H9 (cell line): ENCODE measurements around the gene SLC35G1. TPM values are rescaled to one million over a fixed set of nuclear protein-coding genes. Genes with fewer than 3 reads are reported as not detected.

Source experiments
- DNase-seq: peaks from one replicate; pipeline ENCODE4 v3.0.0-alpha.2; 2017
- H2AFZ ChIP-seq: one replicate; pipeline ENCODE4 v1.6.1; 2013; ENCODE audit warnings: mild to moderate bottlenecking, low read length, control low read depth, moderate library complexity
- H2AK5ac ChIP-seq: 2 replicates; pipeline ENCODE4 v1.6.1; 2013; ENCODE audit warnings: low read length, control low read depth, mixed read lengths; ENCODE audit not compliant: insufficient read length
- H2BK120ac ChIP-seq: one replicate; pipeline ENCODE4 v1.6.1; 2013; ENCODE audit warnings: low read depth, mild to moderate bottlenecking, low read length, control low read depth, inconsistent platforms; ENCODE audit not compliant: poor library complexity, severe bottlenecking
- H2BK12ac ChIP-seq: 2 replicates; pipeline ENCODE4 v1.6.1; 2013; ENCODE audit warnings: low read length, control low read depth, mixed read lengths, low read depth; ENCODE audit not compliant: insufficient read length
- H2BK15ac ChIP-seq: 2 replicates; pipeline ENCODE4 v1.6.1; 2013; ENCODE audit warnings: low read depth, low read length, control low read depth
- H2BK20ac ChIP-seq: one replicate; pipeline ENCODE4 v1.6.1; 2013; ENCODE audit warnings: low read depth, mild to moderate bottlenecking, low read length, control low read depth, inconsistent platforms; ENCODE audit not compliant: poor library complexity, severe bottlenecking
- H2BK5ac ChIP-seq: 2 replicates; pipeline ENCODE4 v1.6.1; 2013; ENCODE audit warnings: low read length, control low read depth, mixed read lengths; ENCODE audit not compliant: insufficient read length
- H3K14ac ChIP-seq: 2 replicates; pipeline ENCODE4 v1.6.1; 2013; ENCODE audit warnings: low read length, control low read depth; ENCODE audit not compliant: insufficient read depth
- H3K18ac ChIP-seq: 2 replicates; pipeline ENCODE4 v1.6.1; 2013; ENCODE audit warnings: low read depth, mild to moderate bottlenecking, mixed read lengths, low read length, control low read depth; ENCODE audit not compliant: insufficient read length
- H3K23ac ChIP-seq: 2 replicates; pipeline ENCODE4 v1.6.1; 2013; ENCODE audit warnings: low read length, control low read depth, mixed read lengths, low read depth; ENCODE audit not compliant: insufficient read length
- H3K23me2 ChIP-seq: 2 replicates; pipeline ENCODE4 v1.6.1; 2013; ENCODE audit warnings: low read depth, mild to moderate bottlenecking, mixed read lengths, low read length, control low read depth; ENCODE audit not compliant: insufficient read length, poor library complexity, severe bottlenecking
- H3K27ac ChIP-seq: 2 replicates; pipeline ENCODE4 v1.5.1; 2013; ENCODE audit warnings: low read length, control low read depth, mixed read lengths, low read depth; ENCODE audit not compliant: insufficient read length
- H3K27me3 ChIP-seq: 2 replicates; pipeline ENCODE4 v1.6.1; 2013; ENCODE audit warnings: low read length, control low read depth, inconsistent platforms; ENCODE audit not compliant: insufficient read depth
- H3K4ac ChIP-seq: 2 replicates; pipeline ENCODE4 v1.6.1; 2013; ENCODE audit warnings: low read depth, mild to moderate bottlenecking, control low read depth, inconsistent platforms, low read length, moderate library complexity
- H3K4me1 ChIP-seq: 2 replicates; pipeline ENCODE4 v1.6.1; 2013; ENCODE audit warnings: low read length, control low read depth, inconsistent platforms; ENCODE audit not compliant: insufficient read depth
- H3K4me2 ChIP-seq: 2 replicates; pipeline ENCODE4 v1.6.1; 2013; ENCODE audit warnings: low read length, control low read depth, mixed read lengths; ENCODE audit not compliant: insufficient read length, insufficient read depth
- H3K56ac ChIP-seq: 2 replicates; pipeline ENCODE4 v1.6.1; 2013; ENCODE audit warnings: low read depth, mild to moderate bottlenecking, mixed read lengths, low read length, control low read depth; ENCODE audit not compliant: insufficient read length
- H3K79me1 ChIP-seq: 2 replicates; pipeline ENCODE4 v1.6.1; 2013; ENCODE audit warnings: low read depth, mild to moderate bottlenecking, moderate library complexity, low read length, control low read depth, inconsistent platforms; ENCODE audit not compliant: insufficient read depth, poor library complexity, severe bottlenecking
- H3K79me2 ChIP-seq: 2 replicates; pipeline ENCODE4 v1.6.1; 2013; ENCODE audit warnings: low read length, control low read depth, inconsistent platforms; ENCODE audit not compliant: insufficient read depth
- H3K9ac ChIP-seq: 2 replicates; pipeline ENCODE4 v1.6.1; 2013; ENCODE audit warnings: low read length, control low read depth, mixed read lengths; ENCODE audit not compliant: insufficient read length; ENCODE audit errors: extremely low read depth
- H3K9me3 ChIP-seq: one replicate; pipeline ENCODE4 v1.6.1; 2013; ENCODE audit warnings: low read depth, low read length, inconsistent platforms; ENCODE audit not compliant: control insufficient read depth
- H3T11ph ChIP-seq: one replicate; pipeline ENCODE4 v1.6.1; 2013; ENCODE audit warnings: mild to moderate bottlenecking, low read length, control low read depth, inconsistent platforms
- H4K20me1 ChIP-seq: one replicate; pipeline ENCODE4 v1.6.1; 2013; ENCODE audit not compliant: control insufficient read depth, insufficient read length, insufficient read depth
- H4K5ac ChIP-seq: 2 replicates; pipeline ENCODE4 v1.6.1; 2013; ENCODE audit warnings: low read depth, mild to moderate bottlenecking, mixed read lengths, low read length, control low read depth; ENCODE audit not compliant: insufficient read length
- H4K8ac ChIP-seq: replicated peaks from 2 replicates; pipeline ENCODE4 v1.6.1; 2013; ENCODE audit warnings: low read length, control low read depth, mixed read lengths, low read depth; ENCODE audit not compliant: insufficient read length
- H4K91ac ChIP-seq: 2 replicates; pipeline ENCODE4 v1.6.1; 2013; ENCODE audit warnings: low read depth, mild to moderate bottlenecking, moderate library complexity, mixed read lengths, low read length, control low read depth; ENCODE audit not compliant: insufficient read length
- H3K27ac Mint-ChIP-seq, 3 experiments: 2 replicates in 2 of 3; 3 replicates in 1 of 3; pipeline ENCODE4 v1.8.0; 2020 to 2021; ENCODE audit warnings: mixed read lengths in 3 of 3, mild to moderate bottlenecking in 1 of 3, moderate library complexity in 1 of 3
- H3K27me3 Mint-ChIP-seq: 2 replicates; pipeline ENCODE4 v1.8.0; 2021; ENCODE audit warnings: low read depth, mild to moderate bottlenecking, moderate library complexity, mixed read lengths
- H3K36me3 Mint-ChIP-seq, 3 experiments: 2 replicates in 2 of 3; 3 replicates in 1 of 3; pipeline ENCODE4 v1.8.0; 2020 to 2021; ENCODE audit warnings: low read depth in 3 of 3, mixed read lengths in 3 of 3; ENCODE audit not compliant: insufficient read depth in 1 of 3
- H3K4me1 Mint-ChIP-seq, 2 experiments: 2 replicates each; pipeline ENCODE4 v1.8.0; 2020; ENCODE audit warnings: mixed read lengths in 2 of 2
- H3K4me3 Mint-ChIP-seq, 2 experiments: 2 replicates in 1 of 2; 3 replicates in 1 of 2; pipeline ENCODE4 v1.8.0; 2020 to 2021; ENCODE audit warnings: mild to moderate bottlenecking in 2 of 2, mixed read lengths in 2 of 2, moderate library complexity in 1 of 2
- H3K9me3 Mint-ChIP-seq, 2 experiments: 2 replicates in 1 of 2; 3 replicates in 1 of 2; pipeline ENCODE4 v1.8.0; 2020; ENCODE audit warnings: mild to moderate bottlenecking in 2 of 2, mixed read lengths in 2 of 2, moderate library complexity in 1 of 2
- WGBS: extraction: QIAGEN DNeasy Blood & Tissue Kit; methylation state at CpG from one replicate; pipeline ENCODE4 v1.1.7; 2013; ENCODE audit warnings: missing lambda C conversion rate, low lambda C conversion rate, mixed read lengths; ENCODE audit not compliant: insufficient read length; ENCODE audit errors: extremely low coverage; 5-methylcytosine and 5-hydroxymethylcytosine counted together
- total RNA-seq: library from RNA; stranded (reverse); gene quantifications from 2 replicates; pipeline ENCODE4 v1.2.1, GENCODE V29; 2021
- TF ChIP-seq, protein P1 (sequence below): fragments of 200-600 bp; sonication (generic); conservative IDR thresholded peaks from 3 replicates; pipeline ENCODE4 v1.8.0; 2021; ENCODE audit warnings: antibody characterized with exemption, mild to moderate bottlenecking

The SLC35G1 gene
- total RNA-seq, 1 experiment from 2014 or later, result 6.3 TPM

GRCh38 chr10:93872375-93873158 lies 21.2 kb upstream of the SLC35G1 start:
- Mint-ChIP-seq H3K27ac (no peak overlapping the region), H3K4me3 (no peak overlapping the region), H3K27me3 (peaks cover 36% of the 10 kb centered on the region), H3K9me3 (no peaks in the 10 kb centered on the region), H3K4me1 (peaks cover 7% of the 10 kb centered on the region in 2 experiments), H3K36me3 (no peaks in the 10 kb centered on the region)
- no peak overlapping the region for H3K27ac ChIP-seq
- H3K18ac ChIP-seq, result no peak overlapping the region
- no peaks in the 10 kb centered on the region for H3K9me3 ChIP-seq
- no peak overlapping the region for H2AK5ac ChIP-seq
- no peak overlapping the region for H4K91ac ChIP-seq
- no peaks in the 10 kb centered on the region; the same call in 1 of the 2 replicates for H3K27me3 ChIP-seq
- no peak overlapping the region for H3K14ac ChIP-seq
- H4K20me1 ChIP-seq, result no peaks in the 10 kb centered on the region
- H3K4me2 ChIP-seq, result no peak overlapping the region
- TF ChIP-seq, protein P1, sequence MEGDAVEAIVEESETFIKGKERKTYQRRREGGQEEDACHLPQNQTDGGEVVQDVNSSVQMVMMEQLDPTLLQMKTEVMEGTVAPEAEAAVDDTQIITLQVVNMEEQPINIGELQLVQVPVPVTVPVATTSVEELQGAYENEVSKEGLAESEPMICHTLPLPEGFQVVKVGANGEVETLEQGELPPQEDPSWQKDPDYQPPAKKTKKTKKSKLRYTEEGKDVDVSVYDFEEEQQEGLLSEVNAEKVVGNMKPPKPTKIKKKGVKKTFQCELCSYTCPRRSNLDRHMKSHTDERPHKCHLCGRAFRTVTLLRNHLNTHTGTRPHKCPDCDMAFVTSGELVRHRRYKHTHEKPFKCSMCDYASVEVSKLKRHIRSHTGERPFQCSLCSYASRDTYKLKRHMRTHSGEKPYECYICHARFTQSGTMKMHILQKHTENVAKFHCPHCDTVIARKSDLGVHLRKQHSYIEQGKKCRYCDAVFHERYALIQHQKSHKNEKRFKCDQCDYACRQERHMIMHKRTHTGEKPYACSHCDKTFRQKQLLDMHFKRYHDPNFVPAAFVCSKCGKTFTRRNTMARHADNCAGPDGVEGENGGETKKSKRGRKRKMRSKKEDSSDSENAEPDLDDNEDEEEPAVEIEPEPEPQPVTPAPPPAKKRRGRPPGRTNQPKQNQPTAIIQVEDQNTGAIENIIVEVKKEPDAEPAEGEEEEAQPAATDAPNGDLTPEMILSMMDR, result no peak
- H2BK20ac ChIP-seq, result no peak overlapping the region
- H3T11ph ChIP-seq, result no peak overlapping the region
- WGBS, result no CpG with 5 or more reads among the region's 2 CpGs
- no peak overlapping the region for H2AFZ ChIP-seq
- H3K4me1 ChIP-seq, result peaks cover 4% of the 10 kb centered on the region; the same call in 1 of the 2 replicates
- H3K23me2 ChIP-seq, result no peaks in the 10 kb centered on the region
- H3K79me2 ChIP-seq, result no peaks in the 10 kb centered on the region
- H2BK15ac ChIP-seq, result no peak overlapping the region
- H3K56ac ChIP-seq, result no peak overlapping the region
- H2BK12ac ChIP-seq, result no peak overlapping the region
- no peak overlapping the region for H4K8ac ChIP-seq
- DNase-seq, result no peak
- no peak overlapping the region for H3K23ac ChIP-seq
- no peak overlapping the region for H4K5ac ChIP-seq
- no peak overlapping the region for H3K4ac ChIP-seq
- no peak overlapping the region for H3K9ac ChIP-seq
- H2BK120ac ChIP-seq, result no peak overlapping the region
- no peak overlapping the region for H2BK5ac ChIP-seq
- no peaks in the 10 kb centered on the region for H3K79me1 ChIP-seq
